Stimulated activated effector memory CD8-positive, alpha-beta T cell treated with anti-CD3 and anti-CD28 coated beads, Interleukin-12 subunit alpha, Interleukin-12 subunit beta, amount 100 ng/mL, for 72 hours (primary cell): ENCODE measurements around the gene SLC25A26.
A peak's percentile ranks its signal among the peaks of the same experiment; 100 is the strongest.
"Not testable (repeated sequence)": the region's sequence is repeated elsewhere in the genome, so short reads cannot be mapped to it uniquely, and the experiment has no call there.

ENCODE experiments used
- ATAC-seq: fragments of 150-1000 bp; cut with Tn5 transposase; 2 replicates; pipeline ENCODE4 v1.10.0; 2021
- DNase-seq, 2 donors: peaks; one replicate each; pipeline ENCODE4 v3.0.0; 2021 to 2022; ENCODE audit warnings: low spot score in 2 of 2
- H3K27ac Mint-ChIP-seq: one replicate; pipeline ENCODE4 v1.8.0; 2022; ENCODE audit warnings: mild to moderate bottlenecking, mixed read lengths
- H3K36me3 Mint-ChIP-seq: one replicate; pipeline ENCODE4 v1.8.0; 2022; ENCODE audit warnings: mild to moderate bottlenecking, mixed read lengths
- H3K4me1 Mint-ChIP-seq: one replicate; pipeline ENCODE4 v1.8.0; 2022; ENCODE audit warnings: mixed read lengths
- H3K4me3 Mint-ChIP-seq: one replicate; pipeline ENCODE4 v1.8.0; 2022; ENCODE audit warnings: mild to moderate bottlenecking, mixed read lengths
- H3K9me3 Mint-ChIP-seq: one replicate; pipeline ENCODE4 v1.8.0; 2022; ENCODE audit warnings: mixed read lengths

Gene SLC25A26

GRCh38 chr3:66270701-66271100, 49.9 kb downstream of the SLC25A26 start:
- H3K27ac Mint-ChIP-seq: no peak overlapping the region
- ATAC-seq (no peak), DNase-seq (no peak)
- no peaks in the 10 kb centered on the region for H3K36me3 Mint-ChIP-seq
- H3K4me3 Mint-ChIP-seq: no peak overlapping the region
- H3K9me3 Mint-ChIP-seq: no peaks in the 10 kb centered on the region
- H3K4me1 Mint-ChIP-seq: no peaks in the 10 kb centered on the region

DNA sequence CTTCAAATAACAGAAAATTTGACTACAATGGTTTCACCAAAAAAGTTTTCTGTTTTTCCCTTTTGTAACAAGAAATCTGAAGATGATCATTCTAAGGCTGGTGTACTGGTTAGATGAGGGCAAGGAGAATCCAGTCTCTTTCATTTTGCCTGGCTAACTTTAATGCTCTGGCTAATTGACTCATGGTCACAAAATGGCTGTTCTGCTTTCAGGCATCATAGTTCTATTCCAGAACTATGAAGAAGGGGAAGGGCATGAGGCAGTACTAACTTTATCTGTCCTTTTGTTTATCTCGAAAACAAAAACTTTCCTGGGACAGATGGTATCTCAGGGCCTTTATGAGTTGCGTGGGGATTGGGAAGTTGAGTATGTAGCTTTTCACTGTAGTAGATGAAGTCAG, 50.4 kb downstream of the SLC25A26 start:
- peaks cover under 1% of the 10 kb centered on the region for H3K36me3 Mint-ChIP-seq
- no peaks in the 10 kb centered on the region for H3K4me1 Mint-ChIP-seq
- no peak overlapping the region for H3K27ac Mint-ChIP-seq
- no peak overlapping the region for H3K4me3 Mint-ChIP-seq
- no peaks in the 10 kb centered on the region for H3K9me3 Mint-ChIP-seq
- DNase-seq (no peak), ATAC-seq (no peak)

- DNase-seq: no peak
- Mint-ChIP-seq H3K27ac (no peak overlapping the region), H3K4me3 (no peak overlapping the region), H3K4me1 (peaks cover 8% of the 10 kb centered on the region), H3K36me3 (peaks cover 5% of the 10 kb centered on the region), H3K9me3 (no peaks in the 10 kb centered on the region)
- ATAC-seq: no peak
Measured at GRCh38 chr3:66272016-66272415, 51.2 kb downstream of the SLC25A26 start.

- ATAC-seq, H3K27ac Mint-ChIP-seq, DNase-seq, H3K4me3 Mint-ChIP-seq, H3K36me3 Mint-ChIP-seq, H3K9me3 Mint-ChIP-seq: not testable (repeated sequence)
- peaks cover 24% of the 10 kb centered on the region for H3K4me1 Mint-ChIP-seq
Measured at GRCh38 chr3:66274837-66275236, 54.0 kb downstream of the SLC25A26 start.

DNA sequence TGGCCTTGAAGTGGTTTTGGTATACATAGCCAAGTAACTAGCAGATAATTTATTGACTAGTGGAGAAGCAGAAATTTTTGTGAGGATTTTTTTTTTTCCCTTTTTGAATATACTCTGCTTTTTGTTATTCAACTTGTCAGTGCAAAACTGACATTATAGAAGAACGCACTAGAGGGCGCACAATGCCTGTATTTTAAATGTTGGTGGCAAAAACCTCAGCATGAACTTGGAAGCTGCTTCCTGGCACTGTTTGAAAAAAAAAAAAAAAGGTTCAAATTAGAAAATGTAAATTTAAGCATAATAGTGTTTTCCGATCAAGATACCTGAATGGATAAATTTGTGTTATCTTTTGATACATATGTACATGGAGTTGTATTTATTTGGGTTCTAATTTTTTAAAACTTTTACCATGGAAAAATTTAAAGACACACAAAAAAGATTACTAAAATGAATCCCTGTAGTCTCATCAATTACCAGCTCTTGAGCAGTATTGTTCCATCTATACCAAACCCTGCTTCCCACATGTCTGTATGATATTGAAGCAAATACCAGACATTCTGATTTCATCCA, 56.0 kb downstream of the SLC25A26 start:
- peaks cover 33% of the 10 kb centered on the region for H3K4me1 Mint-ChIP-seq
- DNase-seq: peak; percentile 34 to 68
- ATAC-seq: peak; percentile 64
- no peaks in the 10 kb centered on the region for H3K9me3 Mint-ChIP-seq
- no peak overlapping the region for H3K4me3 Mint-ChIP-seq
- H3K27ac Mint-ChIP-seq: peak overlapping the region; percentile 82
- peaks cover 5% of the 10 kb centered on the region for H3K36me3 Mint-ChIP-seq

- Mint-ChIP-seq H3K4me3 (no peak overlapping the region), H3K9me3 (no peaks in the 10 kb centered on the region), H3K4me1 (peaks cover 33% of the 10 kb centered on the region), H3K36me3 (peaks cover 5% of the 10 kb centered on the region), H3K27ac (peak overlapping the region; percentile 86)
- DNase-seq (no peak), ATAC-seq (no peak)
Measured at GRCh38 chr3:66279168-66279567, 58.4 kb downstream of the SLC25A26 start.

- Mint-ChIP-seq H3K36me3 (peaks cover 5% of the 10 kb centered on the region), H3K9me3 (no peaks in the 10 kb centered on the region), H3K27ac (peak overlapping the region; percentile 86), H3K4me3 (no peak overlapping the region), H3K4me1 (peaks cover 33% of the 10 kb centered on the region)
- ATAC-seq (no peak), DNase-seq (no peak)
Measured at GRCh38 chr3:66280304-66280703, 59.5 kb downstream of the SLC25A26 start.

GRCh38 chr3:66291922-66292321, 71.1 kb downstream of the SLC25A26 start:
- not testable (repeated sequence) for H3K9me3 Mint-ChIP-seq, ATAC-seq, H3K4me3 Mint-ChIP-seq, H3K36me3 Mint-ChIP-seq, DNase-seq, H3K27ac Mint-ChIP-seq
- peaks cover 45% of the 10 kb centered on the region for H3K4me1 Mint-ChIP-seq

DNA sequence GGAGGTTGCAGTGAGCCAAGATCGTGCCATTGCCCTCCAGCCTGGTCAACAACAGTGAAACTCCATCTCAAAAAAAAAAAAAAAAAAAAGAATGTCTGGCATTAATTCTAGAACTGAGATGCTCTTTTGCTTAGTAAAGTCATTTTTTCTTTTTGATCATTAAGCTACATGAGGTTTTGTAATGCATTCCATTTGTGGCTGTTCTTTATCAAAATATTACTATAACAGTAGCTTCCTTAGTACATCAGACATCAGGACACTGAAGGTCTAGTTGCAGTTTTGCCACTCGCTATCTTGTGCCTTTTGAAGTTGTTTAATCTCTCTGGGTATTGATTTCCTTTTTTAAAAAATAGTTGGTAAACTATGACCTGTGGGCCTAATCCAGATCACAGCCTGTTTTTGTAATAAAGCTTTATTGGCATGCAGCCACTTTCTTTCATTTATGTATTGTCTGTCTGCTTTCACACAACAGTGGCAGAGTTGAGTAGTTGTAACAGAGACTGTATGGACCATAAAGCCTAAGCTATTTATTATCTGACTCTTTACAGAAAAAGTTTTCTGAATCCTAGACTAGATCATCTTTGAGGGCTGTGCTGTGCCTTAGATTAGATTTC, 76.6 kb downstream of the SLC25A26 start:
- H3K4me3 Mint-ChIP-seq: peak overlapping the region; percentile 64
- H3K27ac Mint-ChIP-seq: peak overlapping the region; percentile 96
- no peaks in the 10 kb centered on the region for H3K9me3 Mint-ChIP-seq
- peak; percentile 4 for ATAC-seq
- peaks cover 5% of the 10 kb centered on the region for H3K36me3 Mint-ChIP-seq
- peaks cover 55% of the 10 kb centered on the region for H3K4me1 Mint-ChIP-seq
- DNase-seq: no peak

- no peaks in the 10 kb centered on the region for H3K9me3 Mint-ChIP-seq
- H3K4me1 Mint-ChIP-seq: peaks cover 55% of the 10 kb centered on the region
- H3K27ac Mint-ChIP-seq: peak overlapping the region; percentile 96
- peaks cover 9% of the 10 kb centered on the region for H3K36me3 Mint-ChIP-seq
- H3K4me3 Mint-ChIP-seq: peak overlapping the region; percentile 64
- peak; percentile 43 for ATAC-seq
- DNase-seq: no peak
Measured at GRCh38 chr3:66297900-66298299, 77.1 kb downstream of the SLC25A26 start.

GRCh38 chr3:66298591-66298990, 77.8 kb downstream of the SLC25A26 start:
- ATAC-seq: no peak
- no peak for DNase-seq
- Mint-ChIP-seq H3K9me3 (no peaks in the 10 kb centered on the region), H3K4me1 (peaks cover 57% of the 10 kb centered on the region), H3K36me3 (peaks cover 13% of the 10 kb centered on the region), H3K4me3 (peak overlapping the region; percentile 64), H3K27ac (peak overlapping the region; percentile 96)

DNA sequence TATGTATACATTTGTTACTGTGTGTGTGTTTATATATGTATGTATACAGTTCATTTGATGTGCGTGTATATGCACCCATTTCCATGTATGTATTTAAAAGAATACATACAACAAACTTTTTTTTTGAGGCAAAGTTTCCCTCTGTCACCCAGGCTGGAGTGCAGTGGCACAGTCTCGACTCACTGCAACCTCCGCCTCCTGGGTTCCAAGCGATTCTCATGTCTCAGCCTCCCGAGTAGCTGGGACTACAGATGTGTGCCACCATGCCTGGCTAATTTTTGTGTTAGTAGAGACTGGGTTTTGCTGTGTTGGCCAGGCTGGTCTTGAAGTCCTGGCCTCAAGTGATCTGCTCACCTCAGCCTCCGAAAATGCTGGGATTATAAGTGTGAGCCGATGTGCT, 78.3 kb downstream of the SLC25A26 start:
- not testable (repeated sequence) for H3K9me3 Mint-ChIP-seq, ATAC-seq, DNase-seq
- H3K4me1 Mint-ChIP-seq: peaks cover 57% of the 10 kb centered on the region
- peak overlapping the region; percentile 64 for H3K4me3 Mint-ChIP-seq
- H3K36me3 Mint-ChIP-seq: peaks cover 15% of the 10 kb centered on the region
- H3K27ac Mint-ChIP-seq: peak overlapping the region; percentile 96

DNA sequence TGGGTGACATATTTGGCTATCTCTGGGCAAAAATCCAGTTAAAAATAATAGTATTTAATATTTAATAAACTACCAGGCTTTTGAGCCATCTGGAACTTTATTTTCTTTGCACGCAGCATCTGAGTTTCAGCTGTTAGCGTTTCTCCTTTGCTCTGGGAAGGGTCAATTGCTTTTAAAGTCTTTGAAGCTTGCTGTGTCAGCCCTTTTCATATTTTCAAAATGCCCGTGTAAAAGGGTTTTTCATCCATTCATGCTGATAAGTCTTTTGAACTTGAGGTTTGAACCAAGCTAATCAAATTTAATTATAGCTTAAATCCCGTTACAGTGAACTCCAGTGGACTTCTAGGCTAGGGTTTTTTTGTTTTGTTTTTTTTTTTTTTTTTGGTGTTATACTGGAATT, 79.1 kb downstream of the SLC25A26 start:
- peak overlapping the region; percentile 96 for H3K27ac Mint-ChIP-seq
- H3K9me3 Mint-ChIP-seq: no peaks in the 10 kb centered on the region
- DNase-seq (no peak), ATAC-seq (no peak)
- peaks cover 20% of the 10 kb centered on the region for H3K36me3 Mint-ChIP-seq
- peaks cover 62% of the 10 kb centered on the region for H3K4me1 Mint-ChIP-seq
- H3K4me3 Mint-ChIP-seq: no peak overlapping the region

DNA sequence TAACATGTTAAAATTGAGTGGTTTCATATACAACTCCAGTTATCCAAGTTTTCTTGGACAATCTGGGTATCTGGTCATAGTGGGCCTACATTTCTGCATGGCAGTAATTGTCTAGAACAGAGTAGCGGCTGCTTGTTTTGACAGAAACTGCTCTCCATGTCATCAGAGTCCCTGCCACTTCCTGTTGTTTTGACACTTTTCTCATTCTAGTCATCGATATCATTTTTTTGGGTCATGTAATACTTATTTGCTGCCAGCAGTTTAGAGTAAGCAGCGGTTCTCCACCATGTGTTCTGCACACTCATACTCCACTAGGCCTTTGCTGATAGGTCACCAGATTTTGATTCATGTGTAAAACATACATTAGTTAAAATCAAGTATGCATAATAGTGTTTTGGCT, 81.5 kb downstream of the SLC25A26 start:
- ATAC-seq: peak; percentile 89
- Mint-ChIP-seq H3K36me3 (peaks cover 26% of the 10 kb centered on the region), H3K4me3 (peak overlapping the region; percentile 63), H3K9me3 (peaks cover 3% of the 10 kb centered on the region), H3K4me1 (peaks cover 63% of the 10 kb centered on the region), H3K27ac (no peak overlapping the region)
- DNase-seq: peak in 1 of 2 donors; percentile 59

- Mint-ChIP-seq H3K9me3 (peaks cover 3% of the 10 kb centered on the region), H3K4me1 (peaks cover 51% of the 10 kb centered on the region)
- DNase-seq: peak in 1 of 2 donors; percentile 75
Measured at GRCh38 chr3:66303491-66303901, 82.7 kb downstream of the SLC25A26 start.

GRCh38 chr3:66304293-66304692, 83.5 kb downstream of the SLC25A26 start:
- H3K4me1 Mint-ChIP-seq: peaks cover 44% of the 10 kb centered on the region
- ATAC-seq: no peak
- peaks cover 3% of the 10 kb centered on the region for H3K9me3 Mint-ChIP-seq
- DNase-seq: no peak
- H3K27ac Mint-ChIP-seq: no peak overlapping the region
- H3K4me3 Mint-ChIP-seq: peak overlapping the region; percentile 63
- H3K36me3 Mint-ChIP-seq: peaks cover 26% of the 10 kb centered on the region

More at GRCh38 chr3:66303491-66303901, 82.7 kb downstream of the SLC25A26 start:
- H3K36me3 Mint-ChIP-seq: peaks cover 26% of the 10 kb centered on the region
- peak overlapping the region; percentile 63 for H3K4me3 Mint-ChIP-seq
- ATAC-seq: peak; percentile 92
- H3K27ac Mint-ChIP-seq: no peak overlapping the region
